Mammary epithelial cell (primary cell): ENCODE measurements around the gene GUCD1.

Source experiments
- EZH2 ChIP-seq: IDR thresholded peaks from 2 replicates; pipeline ENCODE4 v1.6.1; 2012; ENCODE audit warnings: low read length, inconsistent platforms, borderline replicate concordance
- TF ChIP-seq, protein P1 (sequence below), 2 donors: IDR thresholded peaks in 1 of 2; conservative IDR thresholded peaks in 1 of 2; 2 replicates each; pipeline ENCODE4 v1.5.1; 2011 to 2012; ENCODE audit warnings: inconsistent platforms in 2 of 2, low read length in 2 of 2, mild to moderate bottlenecking in 2 of 2, control low read depth in 1 of 2, low read depth in 1 of 2; ENCODE audit not compliant: insufficient read depth in 1 of 2; ENCODE audit errors: extremely low read depth in 1 of 2

DNA sequence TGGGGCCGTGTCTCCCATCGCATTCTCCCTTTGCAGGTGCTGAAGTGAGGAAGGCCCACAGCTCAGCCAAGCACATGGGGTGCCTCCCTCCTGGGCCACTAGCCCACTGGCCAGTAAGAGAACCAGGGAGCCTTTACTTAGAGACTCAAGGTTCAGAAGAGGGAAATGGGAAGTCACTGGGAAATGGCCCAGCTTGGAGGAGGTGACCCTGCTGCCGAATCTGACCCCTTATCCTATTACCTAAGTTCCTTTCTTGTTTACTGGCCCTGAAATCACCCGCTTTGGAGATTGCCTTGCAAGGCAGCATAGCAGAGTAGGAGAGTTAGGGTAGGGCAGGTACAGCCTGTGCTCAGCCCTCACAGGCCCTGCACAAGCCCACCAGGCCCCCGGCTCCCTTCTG, 35.4 kb downstream of the GUCD1 start:
- TF ChIP-seq EZH2 = no peak
- TF ChIP-seq, protein P1, sequence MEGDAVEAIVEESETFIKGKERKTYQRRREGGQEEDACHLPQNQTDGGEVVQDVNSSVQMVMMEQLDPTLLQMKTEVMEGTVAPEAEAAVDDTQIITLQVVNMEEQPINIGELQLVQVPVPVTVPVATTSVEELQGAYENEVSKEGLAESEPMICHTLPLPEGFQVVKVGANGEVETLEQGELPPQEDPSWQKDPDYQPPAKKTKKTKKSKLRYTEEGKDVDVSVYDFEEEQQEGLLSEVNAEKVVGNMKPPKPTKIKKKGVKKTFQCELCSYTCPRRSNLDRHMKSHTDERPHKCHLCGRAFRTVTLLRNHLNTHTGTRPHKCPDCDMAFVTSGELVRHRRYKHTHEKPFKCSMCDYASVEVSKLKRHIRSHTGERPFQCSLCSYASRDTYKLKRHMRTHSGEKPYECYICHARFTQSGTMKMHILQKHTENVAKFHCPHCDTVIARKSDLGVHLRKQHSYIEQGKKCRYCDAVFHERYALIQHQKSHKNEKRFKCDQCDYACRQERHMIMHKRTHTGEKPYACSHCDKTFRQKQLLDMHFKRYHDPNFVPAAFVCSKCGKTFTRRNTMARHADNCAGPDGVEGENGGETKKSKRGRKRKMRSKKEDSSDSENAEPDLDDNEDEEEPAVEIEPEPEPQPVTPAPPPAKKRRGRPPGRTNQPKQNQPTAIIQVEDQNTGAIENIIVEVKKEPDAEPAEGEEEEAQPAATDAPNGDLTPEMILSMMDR (conservative IDR thresholded peaks at IDR 0.05 in 1 of 2, IDR thresholded peaks at IDR 0.05 in 1 of 2; ENCODE audit: extremely low read depth in 1 of 2, insufficient read depth in 1 of 2, low read depth in 1 of 2, low read length in 2 of 2) = no peak
